Liver (tissue), 9 donors: Measurements from ENCODE around the gene ACYP1. TPM values are rescaled to one million over a fixed set of nuclear protein-coding genes. Genes with fewer than 3 reads are reported as not detected.

Experiments used
- DNase-seq: peaks from one replicate; pipeline ENCODE4 v3.0.0-alpha.2; 2017; ENCODE audit warnings: low spot score
- H3K27ac ChIP-seq, 2 donors: one replicate each; pipeline ENCODE4 v1.7.0; 2013; ENCODE audit warnings: inconsistent platforms in 2 of 2, low read length in 2 of 2, control low read depth in 1 of 2, low read depth in 1 of 2, mild to moderate bottlenecking in 1 of 2
- H3K27me3 ChIP-seq, 4 donors: one replicate each; pipeline versions ENCODE4 v1.6.1 to v1.7.0; 2013; ENCODE audit warnings: low read length in 3 of 4, inconsistent platforms in 1 of 4, mild to moderate bottlenecking in 1 of 4, moderate library complexity in 1 of 4; ENCODE audit not compliant: control insufficient read depth in 4 of 4, insufficient read depth in 4 of 4
- H3K36me3 ChIP-seq, 4 donors: one replicate each; pipeline versions ENCODE4 v1.6.1 to v1.7.0; 2013; ENCODE audit warnings: low read length in 3 of 4, mild to moderate bottlenecking in 3 of 4, low read depth in 1 of 4, moderate library complexity in 1 of 4; ENCODE audit not compliant: control insufficient read depth in 4 of 4, insufficient read depth in 3 of 4
- H3K4me1 ChIP-seq, 4 donors: one replicate each; pipeline versions ENCODE4 v1.6.1 to v1.7.0; 2013; ENCODE audit warnings: low read length in 3 of 4, mild to moderate bottlenecking in 3 of 4, moderate library complexity in 1 of 4; ENCODE audit not compliant: control insufficient read depth in 4 of 4, insufficient read depth in 4 of 4
- H3K4me3 ChIP-seq, 3 donors: one replicate each; pipeline versions ENCODE4 v1.6.1 to v1.7.0; 2013; ENCODE audit warnings: low read length in 3 of 3, control low read depth in 1 of 3, low read depth in 1 of 3, mild to moderate bottlenecking in 1 of 3
- H3K9ac ChIP-seq, 2 donors: one replicate each; pipeline ENCODE4 v1.7.0; 2013; ENCODE audit warnings: low read length in 2 of 2, mild to moderate bottlenecking in 2 of 2, moderate library complexity in 2 of 2, control low read depth in 1 of 2, low read depth in 1 of 2
- H3K9me3 ChIP-seq, 4 donors: one replicate each; pipeline versions ENCODE4 v1.6.1 to v1.7.0; 2013; ENCODE audit warnings: low read length in 3 of 4; ENCODE audit not compliant: control insufficient read depth in 4 of 4
- ATF3 ChIP-seq: IDR thresholded peaks from 2 replicates; pipeline ENCODE4 v1.6.1; 2016; ENCODE audit warnings: antibody characterized with exemption
- CTCF ChIP-seq: fragments of 150-350 bp; IDR thresholded peaks from 2 replicates; pipeline ENCODE4 v1.5.1; 2017; ENCODE audit warnings: improper control_type of control experiment, low read depth, low read length; ENCODE audit not compliant: missing input control
- EGR1 ChIP-seq, 2 donors: IDR thresholded peaks; 2 replicates each; pipeline ENCODE4 v1.6.1; 2016 to 2018; ENCODE audit warnings: antibody characterized with exemption in 2 of 2, low read depth in 2 of 2
- FOXA1 ChIP-seq: IDR thresholded peaks from 2 replicates; pipeline ENCODE4 v1.6.1; 2016; ENCODE audit warnings: antibody characterized with exemption
- FOXA2 ChIP-seq: IDR thresholded peaks from 2 replicates; pipeline ENCODE4 v1.6.1; 2016; ENCODE audit warnings: antibody characterized with exemption
- GABPA ChIP-seq, 2 donors: IDR thresholded peaks in 1 of 2; conservative IDR thresholded peaks in 1 of 2; 2 replicates each; pipeline ENCODE4 v1.6.1; 2016; ENCODE audit warnings: antibody characterized with exemption in 2 of 2, mild to moderate bottlenecking in 1 of 2, moderate library complexity in 1 of 2
- HNF4A ChIP-seq, 2 donors: conservative IDR thresholded peaks; 2 replicates each; pipeline ENCODE4 v1.6.1; 2016; ENCODE audit warnings: antibody characterized with exemption in 2 of 2, mild to moderate bottlenecking in 2 of 2
- HNF4G ChIP-seq: IDR thresholded peaks from 2 replicates; pipeline ENCODE4 v1.6.1; 2016; ENCODE audit warnings: antibody characterized with exemption
- JUND ChIP-seq, 2 donors: IDR thresholded peaks; 2 replicates each; pipeline ENCODE4 v1.6.1; 2016; ENCODE audit warnings: antibody characterized with exemption in 2 of 2
- MAX ChIP-seq: IDR thresholded peaks from 2 replicates; pipeline ENCODE4 v1.6.1; 2016; ENCODE audit warnings: antibody characterized with exemption
- RAD21 ChIP-seq, 2 donors: IDR thresholded peaks; 2 replicates each; pipeline ENCODE4 v1.6.1; 2016; ENCODE audit warnings: antibody characterized with exemption in 2 of 2, mild to moderate bottlenecking in 2 of 2
- REST ChIP-seq: IDR thresholded peaks from 2 replicates; pipeline ENCODE4 v1.6.1; 2016; ENCODE audit warnings: antibody characterized with exemption, mild to moderate bottlenecking
- RXRA ChIP-seq, 2 donors: IDR thresholded peaks; 2 replicates each; pipeline ENCODE4 v1.6.1; 2017 to 2018; ENCODE audit warnings: antibody characterized with exemption in 2 of 2, mild to moderate bottlenecking in 1 of 2
- SP1 ChIP-seq: IDR thresholded peaks from 2 replicates; pipeline ENCODE4 v1.6.1; 2018; ENCODE audit warnings: antibody characterized with exemption, mild to moderate bottlenecking
- TAF1 ChIP-seq: conservative IDR thresholded peaks from 2 replicates; pipeline ENCODE4 v1.6.1; 2016; ENCODE audit warnings: antibody characterized with exemption, mild to moderate bottlenecking
- ZBTB33 ChIP-seq: IDR thresholded peaks from 2 replicates; pipeline ENCODE4 v1.6.1; 2016; ENCODE audit warnings: antibody characterized with exemption
- WGBS: extraction: QIAGEN DNeasy Blood & Tissue Kit; methylation state at CpG from one replicate; pipeline ENCODE4 v1.1.7; 2013; 5-methylcytosine and 5-hydroxymethylcytosine counted together
- polyA plus RNA-seq, 2 donors: library from polyadenylated mRNA; stranded (reverse) in 1 of 2; unstranded in 1 of 2; fragments of 200-250 nt in 1 of 2; fragments of >200 nt in 1 of 2; fragmentation: Nextera tagmentation in 1 of 2; extraction: Ambion mirVana in 1 of 2; gene quantifications; one replicate each; pipeline versions ENCODE4 v1.2.1 to v1.2.3, GENCODE V29; 2013 to 2015
- total RNA-seq, 2 donors: library from RNA; depleted of rRNA; stranded (reverse); fragments of >200 nt; gene quantifications; one replicate each; pipeline ENCODE4 v1.2.3, GENCODE V29; 2014
- donor health status: healthy.
- donor health status: healthy.
- donor health status: healthy.
- donor health status: healthy.
- donor health status: healthy.

ACYP1 gene
- total and polyA plus RNA-seq, 4 donors = 2.1 to 7.5 (median 4.0) TPM

GRCh38 chr14:75040507-75040906 lies 23.3 kb downstream of the ACYP1 start:
- TF ChIP-seq ZBTB33 (no peak), EGR1 (IDR thresholded peaks at IDR 0.05; ENCODE audit: low read depth in 2 of 2) (no peak)
- H3K9me3 ChIP-seq = no peaks in the 10 kb centered on the region
- H3K4me3 ChIP-seq = no peak overlapping the region
- peaks cover 2 to 10% (median 5%) of the 10 kb centered on the region in 4 donors for H3K36me3 ChIP-seq
- no peak overlapping the region for H3K27ac ChIP-seq
- WGBS = 76% methylated on average over 1 of the region's 1 CpG
- H3K27me3 ChIP-seq = no peaks in the 10 kb centered on the region
- DNase-seq = no peak
- H3K9ac ChIP-seq = no peak overlapping the region
- peaks cover 10 to 25% (median 13%) of the 10 kb centered on the region in 4 donors for H3K4me1 ChIP-seq

- Histone ChIP-seq H3K27me3 (no peaks in the 10 kb centered on the region), H3K4me3 (no peak overlapping the region), H3K36me3 (peaks cover 3 to 46% (median 29%) of the 10 kb centered on the region in 4 donors), H3K27ac (no peak overlapping the region), H3K9ac (no peak overlapping the region), H3K9me3 (no peaks in the 10 kb centered on the region), H3K4me1 (no peaks in the 10 kb centered on the region)
- DNase-seq = no peak
- 97% methylated on average over 2 of the region's 2 CpGs for WGBS
- TF ChIP-seq JUND (IDR thresholded peaks at IDR 0.05) (no peak), ZBTB33 (no peak), HNF4G (no peak), RAD21 (IDR thresholded peaks at IDR 0.05) (no peak), SP1 (no peak), FOXA1 (no peak), GABPA (IDR thresholded peaks at IDR 0.05 in 1 of 2, conservative IDR thresholded peaks at IDR 0.05 in 1 of 2) (no peak), RXRA (IDR thresholded peaks at IDR 0.05) (no peak), HNF4A (conservative IDR thresholded peaks at IDR 0.05) (no peak), FOXA2 (no peak), REST (no peak), ATF3 (no peak), TAF1 (no peak), CTCF (no peak), MAX (no peak)
Measured at GRCh38 chr14:75032939-75033338, 30.9 kb downstream of the ACYP1 start.
